Measurements from ENCODE around the gene COL3A1.

DNA sequence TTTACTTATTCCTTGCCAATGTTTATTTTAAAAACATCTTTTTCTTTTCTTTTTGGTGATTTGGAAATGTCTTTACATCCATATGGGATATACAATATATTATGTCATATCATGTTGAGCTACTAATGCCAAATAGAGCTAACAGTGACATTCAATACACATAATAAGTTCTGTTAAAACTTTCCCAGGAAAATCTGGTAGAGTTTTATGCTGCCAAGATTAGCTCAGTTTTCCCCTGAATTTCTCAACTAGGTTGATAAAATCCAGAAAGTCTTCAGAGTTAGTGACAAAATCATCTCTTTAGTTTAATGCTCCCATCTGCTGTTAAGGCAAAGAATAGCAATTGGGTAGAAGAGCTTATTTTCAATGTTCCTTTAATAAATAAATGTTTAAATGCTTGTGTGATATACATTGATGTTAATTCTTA is 9.9 kb downstream of the COL3A1 start:
- TF ChIP-seq, protein P1, sequence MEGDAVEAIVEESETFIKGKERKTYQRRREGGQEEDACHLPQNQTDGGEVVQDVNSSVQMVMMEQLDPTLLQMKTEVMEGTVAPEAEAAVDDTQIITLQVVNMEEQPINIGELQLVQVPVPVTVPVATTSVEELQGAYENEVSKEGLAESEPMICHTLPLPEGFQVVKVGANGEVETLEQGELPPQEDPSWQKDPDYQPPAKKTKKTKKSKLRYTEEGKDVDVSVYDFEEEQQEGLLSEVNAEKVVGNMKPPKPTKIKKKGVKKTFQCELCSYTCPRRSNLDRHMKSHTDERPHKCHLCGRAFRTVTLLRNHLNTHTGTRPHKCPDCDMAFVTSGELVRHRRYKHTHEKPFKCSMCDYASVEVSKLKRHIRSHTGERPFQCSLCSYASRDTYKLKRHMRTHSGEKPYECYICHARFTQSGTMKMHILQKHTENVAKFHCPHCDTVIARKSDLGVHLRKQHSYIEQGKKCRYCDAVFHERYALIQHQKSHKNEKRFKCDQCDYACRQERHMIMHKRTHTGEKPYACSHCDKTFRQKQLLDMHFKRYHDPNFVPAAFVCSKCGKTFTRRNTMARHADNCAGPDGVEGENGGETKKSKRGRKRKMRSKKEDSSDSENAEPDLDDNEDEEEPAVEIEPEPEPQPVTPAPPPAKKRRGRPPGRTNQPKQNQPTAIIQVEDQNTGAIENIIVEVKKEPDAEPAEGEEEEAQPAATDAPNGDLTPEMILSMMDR (IDR thresholded peaks at IDR 0.05), result no peak
- TF ChIP-seq POLR2A (IDR thresholded peaks at IDR 0.05), result no peak

Data from breast epithelium (tissue), 3 donors.